ENCODE data around the gene CCDC169.

CCDC169 gene
- total RNA-seq = 0 to 0.17 (median 0.17) reads per million in 3 donors

DNA sequence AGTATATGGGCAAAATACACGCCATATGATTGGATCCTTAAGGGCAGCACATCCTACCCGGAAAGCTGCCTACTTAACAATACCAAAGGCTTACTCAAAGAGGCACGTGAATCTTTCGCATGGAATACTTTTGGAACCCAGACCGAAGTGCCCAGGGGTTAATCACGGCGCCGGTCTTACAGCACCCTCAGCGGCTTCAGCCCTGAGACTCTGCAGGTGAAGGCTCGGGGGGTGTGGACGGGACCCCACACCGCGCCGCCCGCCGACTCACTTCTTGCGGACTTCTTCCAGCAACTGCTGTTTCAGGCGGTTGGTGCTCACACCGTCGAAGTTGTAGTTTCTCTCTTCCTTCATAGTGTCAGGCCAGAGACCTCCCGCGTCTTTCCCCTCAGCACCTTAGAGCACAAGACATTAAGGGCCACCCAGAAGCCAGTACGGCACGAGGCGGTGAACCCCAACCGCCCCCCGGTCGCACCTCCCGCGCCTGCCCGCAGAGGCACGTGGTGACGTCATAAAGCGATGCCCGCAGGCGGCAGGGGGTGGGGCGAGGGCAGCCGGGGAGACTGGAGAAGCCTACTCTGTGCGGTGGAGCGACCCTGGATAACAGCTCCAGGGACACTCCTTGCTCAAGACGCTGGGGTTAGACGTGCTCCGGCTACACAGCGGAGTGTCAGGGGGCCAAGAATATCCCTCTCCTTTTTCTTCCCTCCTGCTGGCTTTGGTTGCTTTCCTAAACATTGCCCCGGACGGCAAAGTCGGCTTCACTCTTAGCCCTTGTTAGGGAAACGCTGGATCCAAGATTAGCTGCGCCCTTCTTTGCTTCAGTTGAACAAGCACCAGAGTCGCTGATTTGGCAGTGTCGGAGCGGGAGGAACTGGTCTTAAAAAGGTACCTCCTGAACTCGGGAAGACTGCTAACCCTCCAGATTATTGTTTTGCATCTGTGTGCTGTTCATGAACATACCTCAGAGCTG is at the start of gene CCDC169:
Gene CCDC169, minus strand, starts transcription at position 449 of the 973 bp plus-strand sequence. Its CDS starts 95 bp downstream, at position 354.
- Histone ChIP-seq H3K9me3 (ENCODE audit: control insufficient read depth, low read length) (no peaks in the 10 kb centered on the region), H3K27ac (ENCODE audit: insufficient read depth, low read length, poor library complexity, severe bottlenecking) (no peak within 1 kb of the TSS), H3K4me3 (ENCODE audit: insufficient read depth, low read depth, low read length, poor library complexity, severe bottlenecking) (peak within 1 kb of the TSS; percentile 48), H3K4me1 (ENCODE audit: control insufficient read depth, insufficient read depth, low read length, poor library complexity, severe bottlenecking) (peaks cover 5% of the 10 kb centered on the region), H3K27me3 (replicated peaks; ENCODE audit: control insufficient read depth, insufficient read depth, low read length, poor library complexity, severe bottlenecking) (no peaks in the 10 kb centered on the region), H3K36me3 (ENCODE audit: control insufficient read depth, insufficient read depth, low read length) (no peaks in the 10 kb centered on the region)
- peak; percentile 30 to 50 (median 43) for DNase-seq

DNA sequence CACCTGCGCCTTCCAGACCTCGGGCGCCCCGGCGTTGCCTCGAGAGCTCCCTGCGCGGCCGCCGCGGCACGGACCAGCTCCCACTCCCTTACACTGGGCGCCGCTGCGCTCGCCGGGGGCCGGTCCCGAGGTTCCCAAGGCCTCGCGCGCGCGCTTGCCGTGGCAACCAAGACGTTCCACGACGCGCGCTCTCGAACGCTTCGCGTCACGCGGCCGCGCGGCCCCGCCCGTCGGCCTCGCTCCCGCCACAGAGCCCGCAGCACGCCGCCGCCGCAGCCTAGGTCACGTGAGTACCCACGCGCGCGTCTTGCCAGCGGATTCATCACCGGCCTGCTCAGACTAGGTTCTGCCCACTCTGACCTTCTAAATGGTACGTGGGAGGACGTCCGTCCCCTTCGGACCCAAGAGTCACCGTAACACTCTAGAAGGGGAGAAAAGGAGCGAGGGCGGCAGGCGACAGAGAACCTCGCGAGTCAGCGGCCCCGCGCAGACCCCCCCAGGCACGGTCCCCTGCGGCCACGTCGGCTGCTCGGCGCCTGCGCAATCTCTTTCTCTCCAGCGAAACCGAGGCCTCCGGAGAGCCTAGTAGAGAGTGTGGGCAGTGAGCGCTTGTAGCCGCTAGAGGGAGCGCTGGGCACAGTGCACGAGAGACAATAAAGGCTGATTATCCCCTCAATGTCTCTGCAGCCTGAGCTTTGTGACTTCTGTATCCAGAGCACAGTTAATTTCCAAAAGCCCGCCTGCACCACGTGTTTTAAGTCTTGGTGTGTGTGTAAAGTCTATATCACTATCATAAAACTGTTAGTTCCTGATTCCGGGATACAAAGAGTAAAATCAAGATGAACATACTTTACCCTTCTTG is 48.8 kb upstream of the CCDC169 start, which contains the start of gene SPART:
Gene SPART, minus strand, starts transcription at position 173 of the 862 bp plus-strand sequence. CDS start 10,564 bp downstream, outside the sequence.
- Histone ChIP-seq H3K27me3 (replicated peaks; ENCODE audit: control insufficient read depth, insufficient read depth, low read length, poor library complexity, severe bottlenecking) (peaks cover 2% of the 10 kb centered on the region), H3K9me3 (ENCODE audit: control insufficient read depth, low read length) (no peaks in the 10 kb centered on the region), H3K36me3 (ENCODE audit: control insufficient read depth, insufficient read depth, low read length) (no peaks in the 10 kb centered on the region), H3K27ac (ENCODE audit: insufficient read depth, low read length, poor library complexity, severe bottlenecking) (peak within 1 kb of the TSS; percentile 91), H3K4me3 (ENCODE audit: insufficient read depth, low read depth, low read length, poor library complexity, severe bottlenecking) (peak within 1 kb of the TSS; percentile 80), H3K4me1 (ENCODE audit: control insufficient read depth, insufficient read depth, low read length, poor library complexity, severe bottlenecking) (peaks cover 8% of the 10 kb centered on the region)
- DNase-seq = peak; percentile 67 to 82 (median 76)

DNA sequence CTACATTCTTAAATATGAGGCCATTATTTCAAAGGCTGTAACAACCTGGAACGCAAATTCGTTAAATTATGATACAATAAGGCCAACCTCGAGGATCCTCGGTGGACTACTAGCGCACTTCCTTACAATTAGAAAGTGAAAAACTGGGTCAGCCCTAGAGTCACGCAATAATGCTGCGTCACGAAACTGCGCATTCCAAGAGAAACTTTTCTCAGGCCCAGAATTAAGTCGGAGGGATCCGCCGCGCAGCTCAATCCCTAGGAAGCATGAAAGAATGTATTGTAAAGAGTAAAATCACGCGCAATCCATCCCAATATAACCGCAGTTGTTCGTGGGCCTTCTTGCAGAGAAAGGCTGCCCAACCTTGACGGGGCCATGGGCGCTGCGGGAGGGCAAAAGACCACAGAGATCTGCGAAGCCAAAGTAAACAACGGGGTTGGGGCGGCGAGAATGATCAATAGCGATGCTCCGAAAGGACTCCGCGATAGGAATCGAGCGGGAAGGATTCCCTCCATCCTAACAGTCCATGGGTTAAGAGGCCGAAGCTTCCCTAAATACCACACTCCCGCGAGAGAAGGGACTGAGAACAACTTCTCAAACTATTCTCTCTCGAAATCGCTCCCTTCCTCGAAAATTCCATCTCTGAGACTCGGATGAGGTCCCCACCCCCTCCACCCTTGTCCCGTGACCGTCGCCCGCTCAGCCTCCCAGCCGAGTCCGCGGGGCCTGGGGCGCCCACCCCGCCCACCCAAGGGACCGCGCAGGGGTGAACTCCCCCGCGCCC is 48.0 kb upstream of the CCDC169 start:
- peaks cover 2% of the 10 kb centered on the region for H3K27me3 ChIP-seq (replicated peaks; ENCODE audit: control insufficient read depth, insufficient read depth, low read length, poor library complexity, severe bottlenecking)

DNA sequence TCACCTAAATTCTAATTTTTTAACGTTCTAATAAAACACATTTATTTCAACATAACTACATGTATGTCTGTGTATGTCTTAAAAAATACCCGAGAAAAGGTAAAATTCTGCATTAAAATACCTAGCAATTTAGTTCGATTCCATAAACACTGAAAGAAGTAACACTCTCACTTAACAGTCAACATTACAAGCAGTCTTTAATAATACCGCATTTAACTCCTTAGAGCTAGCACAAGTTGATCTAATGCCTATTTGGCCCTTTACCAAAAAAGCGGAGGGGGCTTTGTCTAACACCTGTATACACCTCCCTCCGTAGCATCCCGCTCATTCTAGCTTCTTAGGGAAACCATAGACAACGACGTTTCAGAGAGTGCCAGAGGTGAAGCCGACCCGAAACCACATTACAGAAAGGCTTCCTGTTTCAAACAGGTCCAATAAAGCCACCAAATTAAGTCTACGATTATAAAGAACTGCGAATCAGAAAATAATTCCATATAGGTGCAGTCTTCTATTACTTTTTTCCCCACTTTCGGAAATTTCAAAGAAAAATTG is 47.3 kb upstream of the CCDC169 start:
- peak; percentile 1 to 13 (median 7) for DNase-seq
- H3K36me3 ChIP-seq (ENCODE audit: control insufficient read depth, insufficient read depth, low read length) = no peaks in the 10 kb centered on the region
- peak overlapping the region; percentile 91 for H3K27ac ChIP-seq (ENCODE audit: insufficient read depth, low read length, poor library complexity, severe bottlenecking)
- peaks cover 1% of the 10 kb centered on the region for H3K27me3 ChIP-seq (replicated peaks; ENCODE audit: control insufficient read depth, insufficient read depth, low read length, poor library complexity, severe bottlenecking)
- H3K4me1 ChIP-seq (ENCODE audit: control insufficient read depth, insufficient read depth, low read length, poor library complexity, severe bottlenecking) = peaks cover 8% of the 10 kb centered on the region
- peak overlapping the region; percentile 80 for H3K4me3 ChIP-seq (ENCODE audit: insufficient read depth, low read depth, low read length, poor library complexity, severe bottlenecking)
- no peaks in the 10 kb centered on the region for H3K9me3 ChIP-seq (ENCODE audit: control insufficient read depth, low read length)

More for the DNA sequence above, 48.0 kb upstream of the CCDC169 start:
- peak; percentile 25 to 38 (median 30) for DNase-seq
- Histone ChIP-seq H3K4me3 (ENCODE audit: insufficient read depth, low read depth, low read length, poor library complexity, severe bottlenecking) (peak overlapping the region; percentile 80), H3K27ac (ENCODE audit: insufficient read depth, low read length, poor library complexity, severe bottlenecking) (peak overlapping the region; percentile 91), H3K4me1 (ENCODE audit: control insufficient read depth, insufficient read depth, low read length, poor library complexity, severe bottlenecking) (peaks cover 8% of the 10 kb centered on the region), H3K9me3 (ENCODE audit: control insufficient read depth, low read length) (no peaks in the 10 kb centered on the region), H3K36me3 (ENCODE audit: control insufficient read depth, insufficient read depth, low read length) (no peaks in the 10 kb centered on the region)

DNA sequence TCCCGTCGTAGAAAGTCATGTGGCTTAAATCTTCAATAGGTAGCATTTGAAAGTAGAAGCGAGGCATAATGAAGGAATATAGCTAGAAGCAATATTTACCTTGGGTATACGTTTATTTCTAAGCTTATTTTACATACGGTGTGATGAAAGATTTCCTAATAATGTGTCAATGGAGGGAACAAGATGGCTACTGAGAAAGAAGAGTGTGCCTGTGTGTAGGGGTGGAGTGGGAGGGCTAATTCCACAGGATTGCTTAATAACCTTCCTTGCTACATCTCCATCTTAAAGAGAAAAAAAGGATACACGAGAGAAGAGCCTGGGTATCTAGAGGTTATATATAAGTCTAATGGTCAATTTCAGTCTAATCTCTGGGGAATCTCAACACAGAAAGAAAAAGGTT is 46.6 kb upstream of the CCDC169 start:
- H3K36me3 ChIP-seq (ENCODE audit: control insufficient read depth, insufficient read depth, low read length) = no peaks in the 10 kb centered on the region
- no peak overlapping the region for H3K4me3 ChIP-seq (ENCODE audit: insufficient read depth, low read depth, low read length, poor library complexity, severe bottlenecking)
- H3K4me1 ChIP-seq (ENCODE audit: control insufficient read depth, insufficient read depth, low read length, poor library complexity, severe bottlenecking) = peaks cover 8% of the 10 kb centered on the region
- no peaks in the 10 kb centered on the region for H3K27me3 ChIP-seq (replicated peaks; ENCODE audit: control insufficient read depth, insufficient read depth, low read length, poor library complexity, severe bottlenecking)
- H3K27ac ChIP-seq (ENCODE audit: insufficient read depth, low read length, poor library complexity, severe bottlenecking) = no peak overlapping the region
- no peaks in the 10 kb centered on the region for H3K9me3 ChIP-seq (ENCODE audit: control insufficient read depth, low read length)
- DNase-seq = no peak

DNA sequence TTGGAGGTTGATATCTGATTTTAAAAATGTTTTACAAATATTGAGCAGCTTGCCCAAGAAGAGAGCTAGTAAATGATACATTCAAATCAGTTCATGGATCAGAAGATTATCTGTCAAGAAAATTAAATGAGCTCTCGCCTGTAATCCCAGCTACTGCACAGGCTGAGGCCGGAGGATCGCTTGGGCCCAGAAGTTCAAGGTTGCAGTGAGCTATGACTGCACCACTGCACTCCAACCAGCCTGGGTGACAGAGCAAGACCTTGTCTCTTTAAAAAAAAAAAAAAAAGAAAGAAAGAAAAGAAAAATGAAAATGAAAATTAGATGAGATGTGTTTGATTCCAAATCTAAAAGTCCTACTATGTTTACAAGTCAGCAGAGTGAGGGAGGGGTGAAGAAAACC is 46.2 kb upstream of the CCDC169 start:
- H3K4me3 ChIP-seq (ENCODE audit: insufficient read depth, low read depth, low read length, poor library complexity, severe bottlenecking) = no peak overlapping the region
- H3K27ac ChIP-seq (ENCODE audit: insufficient read depth, low read length, poor library complexity, severe bottlenecking) = no peak overlapping the region
- DNase-seq = no peak
- peaks cover 8% of the 10 kb centered on the region for H3K4me1 ChIP-seq (ENCODE audit: control insufficient read depth, insufficient read depth, low read length, poor library complexity, severe bottlenecking)
- no peaks in the 10 kb centered on the region for H3K9me3 ChIP-seq (ENCODE audit: control insufficient read depth, low read length)
- no peaks in the 10 kb centered on the region for H3K36me3 ChIP-seq (ENCODE audit: control insufficient read depth, insufficient read depth, low read length)
- H3K27me3 ChIP-seq (replicated peaks; ENCODE audit: control insufficient read depth, insufficient read depth, low read length, poor library complexity, severe bottlenecking) = no peaks in the 10 kb centered on the region

DNA sequence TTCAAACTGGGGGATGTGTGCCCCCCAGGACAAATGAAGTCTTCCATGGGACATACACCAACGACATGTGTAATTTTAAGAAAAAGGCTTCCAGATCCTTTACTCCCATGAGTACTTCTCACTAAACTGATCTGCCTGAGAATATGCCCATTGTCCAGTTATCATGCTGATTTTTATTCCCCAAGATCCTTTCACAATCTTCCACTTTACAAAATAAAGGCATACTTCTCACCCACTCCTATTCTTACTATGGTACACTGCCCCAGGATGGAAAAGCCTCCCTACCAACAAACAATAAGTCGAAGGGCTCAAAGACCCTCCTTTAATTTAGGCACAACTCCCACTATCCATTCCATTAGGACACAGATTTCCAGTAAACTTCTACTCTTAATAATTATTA is 45.1 kb upstream of the CCDC169 start:
- H3K4me1 ChIP-seq (ENCODE audit: control insufficient read depth, insufficient read depth, low read length, poor library complexity, severe bottlenecking) = peaks cover 8% of the 10 kb centered on the region
- H3K9me3 ChIP-seq (ENCODE audit: control insufficient read depth, low read length) = no peaks in the 10 kb centered on the region
- H3K4me3 ChIP-seq (ENCODE audit: insufficient read depth, low read depth, low read length, poor library complexity, severe bottlenecking) = no peak overlapping the region

DNA sequence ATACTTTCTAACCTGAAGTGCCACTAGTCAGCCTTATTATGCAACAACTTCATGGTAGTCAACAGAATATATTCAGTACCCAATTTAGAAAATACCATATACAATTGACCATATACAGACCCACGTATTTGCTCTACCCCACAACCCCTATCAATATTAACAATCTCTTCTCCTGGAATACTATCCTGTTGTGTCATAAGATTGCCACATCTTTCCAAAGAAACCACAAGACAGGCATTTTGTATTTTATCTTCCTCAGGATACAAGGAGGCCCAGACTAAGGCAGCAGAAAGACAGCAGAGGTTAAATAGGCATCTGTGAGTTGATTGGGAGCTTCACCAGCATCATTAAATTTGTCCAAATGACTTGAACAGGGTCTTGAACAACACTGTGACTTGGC is 44.1 kb upstream of the CCDC169 start:
- no peak overlapping the region for H3K4me3 ChIP-seq (ENCODE audit: insufficient read depth, low read depth, low read length, poor library complexity, severe bottlenecking)
- H3K4me1 ChIP-seq (ENCODE audit: control insufficient read depth, insufficient read depth, low read length, poor library complexity, severe bottlenecking) = peaks cover 8% of the 10 kb centered on the region
- H3K9me3 ChIP-seq (ENCODE audit: control insufficient read depth, low read length) = no peaks in the 10 kb centered on the region
- H3K27ac ChIP-seq (ENCODE audit: insufficient read depth, low read length, poor library complexity, severe bottlenecking) = no peak overlapping the region
- no peaks in the 10 kb centered on the region for H3K27me3 ChIP-seq (replicated peaks; ENCODE audit: control insufficient read depth, insufficient read depth, low read length, poor library complexity, severe bottlenecking)
- no peak for DNase-seq
- no peaks in the 10 kb centered on the region for H3K36me3 ChIP-seq (ENCODE audit: control insufficient read depth, insufficient read depth, low read length)

More for the DNA sequence above, 45.1 kb upstream of the CCDC169 start:
- no peaks in the 10 kb centered on the region for H3K36me3 ChIP-seq (ENCODE audit: control insufficient read depth, insufficient read depth, low read length)
- H3K27me3 ChIP-seq (replicated peaks; ENCODE audit: control insufficient read depth, insufficient read depth, low read length, poor library complexity, severe bottlenecking) = no peaks in the 10 kb centered on the region
- no peak overlapping the region for H3K27ac ChIP-seq (ENCODE audit: insufficient read depth, low read length, poor library complexity, severe bottlenecking)
- DNase-seq = no peak

DNA sequence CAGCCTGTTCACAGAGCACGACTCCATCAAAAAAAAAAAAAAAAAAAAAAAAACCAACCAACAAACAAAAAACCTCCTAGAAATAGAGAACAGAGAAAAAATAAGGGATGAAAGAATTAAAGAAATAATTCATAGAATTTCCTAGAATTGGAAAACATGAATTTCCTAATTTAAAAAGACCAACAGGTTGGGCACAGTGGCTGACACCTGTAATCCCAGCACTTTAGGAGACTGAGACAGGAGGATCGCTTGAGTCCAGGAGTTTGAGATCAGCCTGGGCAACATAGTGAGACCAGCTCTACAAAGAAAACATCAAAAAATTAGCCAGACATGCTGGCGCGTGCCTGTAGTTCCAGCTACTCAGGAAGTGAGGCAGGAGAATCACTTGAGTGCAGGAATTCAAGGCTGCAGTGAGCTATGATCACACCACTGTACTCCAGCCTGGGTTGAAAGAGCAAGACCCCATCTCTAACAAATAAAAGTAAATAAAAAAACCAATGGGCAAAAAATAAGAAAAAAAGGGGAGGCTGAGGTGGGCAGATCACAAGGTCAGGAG is 42.1 kb upstream of the CCDC169 start:
- no peaks in the 10 kb centered on the region for H3K27me3 ChIP-seq (replicated peaks; ENCODE audit: control insufficient read depth, insufficient read depth, low read length, poor library complexity, severe bottlenecking)
- no peaks in the 10 kb centered on the region for H3K36me3 ChIP-seq (ENCODE audit: control insufficient read depth, insufficient read depth, low read length)
- DNase-seq = no peak
- H3K9me3 ChIP-seq (ENCODE audit: control insufficient read depth, low read length) = no peaks in the 10 kb centered on the region
- peaks cover 8% of the 10 kb centered on the region for H3K4me1 ChIP-seq (ENCODE audit: control insufficient read depth, insufficient read depth, low read length, poor library complexity, severe bottlenecking)
- no peak overlapping the region for H3K4me3 ChIP-seq (ENCODE audit: insufficient read depth, low read depth, low read length, poor library complexity, severe bottlenecking)
- H3K27ac ChIP-seq (ENCODE audit: insufficient read depth, low read length, poor library complexity, severe bottlenecking) = no peak overlapping the region
